ENCODE data around the gene IQGAP2.
"Not testable (repeated sequence)": the region's sequence is repeated elsewhere in the genome, so short reads cannot be mapped to it uniquely, and the experiment has no call there.

IQGAP2 gene

DNA sequence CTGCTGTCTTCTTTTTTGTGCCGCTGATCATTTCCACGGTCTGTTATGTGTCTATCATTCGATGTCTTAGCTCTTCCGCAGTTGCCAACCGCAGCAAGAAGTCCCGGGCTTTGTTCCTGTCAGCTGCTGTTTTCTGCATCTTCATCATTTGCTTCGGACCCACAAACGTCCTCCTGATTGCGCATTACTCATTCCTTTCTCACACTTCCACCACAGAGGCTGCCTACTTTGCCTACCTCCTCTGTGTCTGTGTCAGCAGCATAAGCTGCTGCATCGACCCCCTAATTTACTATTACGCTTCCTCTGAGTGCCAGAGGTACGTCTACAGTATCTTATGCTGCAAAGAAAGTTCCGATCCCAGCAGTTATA is 329.9 kb downstream of the IQGAP2 start:
- no peak for DNase-seq

DNA sequence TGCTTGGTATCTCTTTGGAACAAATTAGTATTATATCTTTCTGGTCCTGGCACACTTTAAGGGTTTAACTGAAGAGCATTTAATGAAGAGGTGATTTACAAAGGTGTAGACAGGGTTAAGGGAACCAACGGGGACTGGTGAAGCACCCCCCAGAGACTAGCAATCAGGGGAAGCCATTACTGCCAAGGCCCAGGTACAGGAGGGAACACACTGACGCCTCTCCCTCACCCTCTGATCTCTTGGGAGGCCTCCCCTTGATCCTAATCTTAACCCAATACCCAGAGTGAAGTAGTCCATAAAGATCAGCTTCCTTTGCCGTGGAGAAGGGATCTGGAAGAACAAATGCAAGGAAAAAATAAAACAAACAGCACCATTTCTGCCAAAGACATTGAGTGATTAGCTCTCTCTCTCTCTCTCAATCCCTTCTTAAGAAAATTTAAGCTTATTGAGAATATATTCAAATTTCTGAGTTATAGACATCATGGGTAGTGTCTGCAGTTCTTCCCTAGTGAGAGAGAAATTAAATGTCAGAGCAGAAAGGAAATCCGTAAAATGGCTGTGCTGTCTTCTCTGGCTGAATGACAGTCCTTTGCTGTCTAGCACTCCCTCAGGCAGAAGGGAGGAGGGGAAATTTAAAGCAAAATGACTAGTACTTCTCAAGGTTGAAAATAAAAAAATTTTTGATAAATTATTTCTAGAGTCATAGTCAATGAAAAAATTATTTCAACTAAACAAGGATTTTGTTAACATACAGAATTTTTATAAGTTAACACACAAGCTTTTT is 332.9 kb downstream of the IQGAP2 start:
- DNase-seq, result no peak

DNA sequence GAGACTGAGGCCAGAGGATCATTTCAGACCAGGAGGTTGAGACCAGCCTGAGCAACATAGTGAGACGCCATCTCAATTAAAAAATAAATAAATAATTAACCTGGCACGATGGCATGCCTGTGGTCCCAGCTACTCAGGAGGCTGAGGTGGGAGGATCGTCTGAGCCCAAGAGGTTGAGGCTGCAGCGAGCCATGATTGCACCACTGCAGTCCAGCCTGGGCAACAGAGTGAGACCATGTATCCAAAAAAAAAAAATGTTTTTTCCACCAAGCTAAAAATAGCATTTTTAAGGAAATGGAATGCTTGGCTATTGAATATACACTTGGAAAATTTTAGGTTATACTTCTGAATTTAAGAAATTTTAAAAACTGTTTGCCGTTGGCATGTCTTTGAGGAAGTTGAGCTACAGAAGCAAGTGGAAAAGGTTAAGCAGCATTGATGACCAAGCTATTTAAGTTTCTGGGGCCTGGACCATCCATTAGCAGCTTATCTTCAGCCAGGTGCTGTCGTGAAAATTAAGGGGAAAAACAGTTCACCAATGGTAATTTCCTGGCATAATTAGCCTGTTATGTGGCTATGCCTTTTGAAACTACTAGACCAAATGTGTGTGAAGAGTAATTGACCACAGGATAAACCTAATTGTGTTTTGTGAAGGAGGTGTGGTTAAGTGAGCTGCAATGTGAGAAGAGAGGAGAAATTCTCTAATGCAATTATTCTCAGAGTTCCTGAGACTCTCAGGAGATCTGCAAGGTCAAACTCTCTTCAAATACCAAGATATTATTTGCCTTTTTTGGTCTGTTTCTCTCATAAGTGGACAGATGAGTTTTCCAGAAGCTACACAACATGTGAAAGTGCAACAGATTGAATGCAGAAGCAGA is 333.8 kb downstream of the IQGAP2 start:
- DNase-seq, result no peak

DNA sequence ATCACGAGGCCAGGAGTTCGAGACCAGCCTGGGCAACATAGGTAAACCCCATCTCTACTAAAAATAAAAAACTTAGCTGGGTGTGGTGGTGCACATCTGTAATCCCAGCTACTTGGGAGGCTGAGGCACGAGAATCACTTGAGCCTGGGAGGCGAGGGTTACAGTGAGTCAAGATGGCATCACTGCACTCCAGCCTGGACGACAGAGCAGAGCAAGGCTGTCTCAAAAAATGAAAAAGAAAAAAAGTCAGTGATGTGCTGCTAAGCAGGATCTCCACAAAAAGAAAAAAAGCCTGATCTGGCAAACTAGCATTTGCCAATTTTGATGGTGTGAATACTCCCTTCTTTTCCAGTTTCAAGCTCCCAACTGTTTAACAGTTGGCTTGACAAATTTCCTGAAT is 334.8 kb downstream of the IQGAP2 start:
- no peak for DNase-seq

DNA sequence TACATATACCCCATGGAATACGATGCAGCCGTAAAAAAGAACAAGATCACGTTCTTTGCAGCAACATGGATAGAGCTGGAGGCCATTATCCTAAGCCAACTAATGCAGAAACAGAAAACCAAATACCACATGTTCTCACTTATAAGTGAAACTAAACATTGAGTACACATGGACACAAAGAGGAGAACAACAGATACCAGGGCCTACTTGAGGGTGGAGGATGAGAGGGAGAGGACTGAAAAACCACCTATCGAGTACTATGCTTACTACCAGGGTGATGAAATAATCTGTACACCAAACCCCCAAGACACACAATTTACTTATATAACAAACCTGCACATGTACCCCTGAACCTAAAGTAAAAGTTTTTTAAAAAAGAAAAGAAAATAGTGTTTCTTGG is 338.4 kb downstream of the IQGAP2 start:
- not testable (repeated sequence) for DNase-seq

DNA sequence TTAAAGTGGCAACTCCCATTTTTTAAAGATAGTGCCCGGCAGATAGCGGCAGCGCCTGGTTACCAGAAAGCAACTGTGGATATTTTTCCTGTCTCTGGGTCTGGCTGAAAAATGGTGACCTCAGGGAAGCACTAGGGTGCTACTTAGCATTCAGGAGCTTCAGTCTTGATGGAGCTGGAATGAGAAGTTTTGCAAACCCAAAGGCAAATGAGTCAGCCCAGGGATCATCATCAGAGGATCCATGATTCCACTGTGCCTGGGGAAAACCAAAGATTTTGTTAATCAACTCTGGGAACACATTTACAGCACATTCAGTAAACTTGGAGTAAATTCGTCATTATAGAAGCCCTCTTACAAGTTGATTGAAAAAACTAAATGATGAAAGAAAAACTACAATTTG is 339.5 kb downstream of the IQGAP2 start:
- no peak for DNase-seq

DNA sequence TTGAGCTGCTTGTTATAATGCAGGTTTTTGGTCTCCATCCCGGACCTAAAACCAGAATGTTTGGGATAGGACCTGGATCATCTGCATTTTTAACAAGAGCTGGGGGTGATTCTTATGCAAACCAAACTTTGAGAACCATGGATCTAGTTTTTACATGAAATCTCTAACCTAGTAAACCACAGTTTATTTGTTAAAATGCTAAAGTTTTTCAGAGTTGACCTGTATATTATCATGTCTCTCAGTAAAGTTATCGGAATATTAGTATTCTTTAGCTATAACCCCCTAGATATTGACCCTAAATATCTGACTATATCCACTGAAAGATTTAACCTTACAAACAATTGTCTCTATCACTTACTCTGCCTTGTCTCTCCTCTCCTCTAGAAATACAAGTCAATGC is 341.5 kb downstream of the IQGAP2 start:
- no peak for DNase-seq

DNA sequence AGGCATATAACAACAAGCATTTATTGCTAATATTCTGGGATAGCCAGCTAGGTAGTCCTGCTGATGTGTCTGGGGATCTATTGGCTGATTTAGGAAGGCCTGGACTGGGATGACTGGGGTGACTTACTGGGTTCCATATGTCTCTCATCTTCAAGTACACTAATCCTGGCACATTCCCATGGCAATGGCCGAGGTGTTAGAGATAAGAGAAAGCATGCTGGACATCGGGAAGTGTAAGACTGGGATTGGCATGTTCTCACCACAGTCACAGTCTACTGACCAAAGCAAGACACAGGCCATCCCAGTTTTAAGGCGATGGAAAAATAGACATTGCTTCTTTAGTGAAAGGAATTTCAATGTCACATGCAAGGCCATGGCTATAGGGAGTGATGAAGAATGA is 342.6 kb downstream of the IQGAP2 start:
- DNase-seq, result no peak

DNA sequence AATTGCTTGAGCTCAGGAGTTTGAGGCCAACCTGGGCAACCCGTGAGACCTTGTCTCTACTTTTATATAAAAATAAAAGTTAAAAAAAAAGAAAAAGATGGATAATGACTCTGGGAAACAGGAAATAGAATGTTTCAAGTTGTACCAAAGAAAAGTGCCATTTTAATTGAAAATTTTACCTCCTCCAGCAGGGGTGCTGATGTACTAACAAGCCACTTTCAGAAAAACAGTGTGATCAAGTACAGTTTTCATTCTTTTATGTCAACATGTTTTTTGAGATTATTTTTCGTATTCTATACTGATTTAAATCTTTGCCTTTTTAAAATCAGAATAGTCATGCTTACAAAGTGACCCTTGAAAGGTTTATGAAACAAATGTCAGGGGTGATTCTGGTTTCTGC is 343.6 kb downstream of the IQGAP2 start:
- DNase-seq, result no peak

DNA sequence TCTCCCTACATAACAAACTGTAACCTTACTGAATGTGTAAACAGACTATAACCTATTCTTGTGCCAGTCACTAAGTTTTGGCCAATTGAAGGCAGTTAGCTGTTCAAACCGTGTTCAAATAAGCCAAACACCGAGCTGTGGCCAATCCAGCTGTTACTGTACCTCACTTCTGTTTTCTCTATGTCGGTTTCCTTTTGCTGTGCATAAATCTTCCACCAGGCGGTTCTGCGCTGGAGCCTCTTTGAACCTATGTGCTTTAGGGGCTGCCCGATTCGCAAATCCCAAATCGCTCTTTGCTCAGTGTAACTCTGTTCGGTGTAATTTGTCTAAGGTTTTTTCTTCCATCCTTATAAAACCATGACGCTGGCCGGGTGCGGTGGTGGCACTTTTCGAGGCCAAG is 344.6 kb downstream of the IQGAP2 start:
- no peak for DNase-seq

DNA sequence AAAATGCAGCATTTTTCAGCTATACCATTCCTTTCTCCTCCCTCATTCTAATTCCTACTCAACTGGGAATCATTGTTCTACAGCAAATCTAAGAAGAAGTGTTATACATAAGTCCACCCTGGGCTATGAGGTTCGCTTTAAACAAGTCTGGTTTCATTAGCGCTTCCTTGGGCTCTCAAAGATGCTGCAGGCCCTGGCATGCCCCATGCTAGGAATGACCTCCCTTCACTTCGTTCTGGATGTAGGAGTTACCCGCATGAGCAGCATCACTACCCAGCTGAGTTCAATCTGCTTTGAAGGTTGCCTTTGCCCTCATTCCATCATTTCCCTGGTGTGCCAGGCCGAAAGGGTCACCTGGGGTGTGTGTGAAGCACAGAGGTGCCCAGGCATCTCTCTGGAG is 348.2 kb downstream of the IQGAP2 start:
- no peak for DNase-seq

DNA sequence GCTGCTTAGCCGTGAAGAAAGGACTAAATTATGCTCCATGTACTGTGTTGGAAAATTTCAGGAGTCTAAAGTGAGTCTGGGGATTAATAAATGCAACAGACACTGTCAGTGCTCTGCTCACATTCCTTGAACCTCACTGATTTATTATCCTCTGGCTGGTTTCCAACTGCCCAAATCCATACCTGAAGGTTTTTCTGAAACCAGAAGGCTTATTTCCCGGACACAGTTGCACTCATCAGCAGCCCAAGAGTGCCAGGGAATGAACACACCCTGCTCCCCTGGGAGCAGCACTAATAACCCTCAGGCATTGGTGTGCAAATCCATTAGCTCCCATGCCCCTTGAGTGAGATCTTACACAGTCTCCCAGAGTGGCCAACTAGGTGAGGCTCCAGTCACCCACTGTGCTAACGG is 351.6 kb downstream of the IQGAP2 start:
- DNase-seq, result no peak

DNA sequence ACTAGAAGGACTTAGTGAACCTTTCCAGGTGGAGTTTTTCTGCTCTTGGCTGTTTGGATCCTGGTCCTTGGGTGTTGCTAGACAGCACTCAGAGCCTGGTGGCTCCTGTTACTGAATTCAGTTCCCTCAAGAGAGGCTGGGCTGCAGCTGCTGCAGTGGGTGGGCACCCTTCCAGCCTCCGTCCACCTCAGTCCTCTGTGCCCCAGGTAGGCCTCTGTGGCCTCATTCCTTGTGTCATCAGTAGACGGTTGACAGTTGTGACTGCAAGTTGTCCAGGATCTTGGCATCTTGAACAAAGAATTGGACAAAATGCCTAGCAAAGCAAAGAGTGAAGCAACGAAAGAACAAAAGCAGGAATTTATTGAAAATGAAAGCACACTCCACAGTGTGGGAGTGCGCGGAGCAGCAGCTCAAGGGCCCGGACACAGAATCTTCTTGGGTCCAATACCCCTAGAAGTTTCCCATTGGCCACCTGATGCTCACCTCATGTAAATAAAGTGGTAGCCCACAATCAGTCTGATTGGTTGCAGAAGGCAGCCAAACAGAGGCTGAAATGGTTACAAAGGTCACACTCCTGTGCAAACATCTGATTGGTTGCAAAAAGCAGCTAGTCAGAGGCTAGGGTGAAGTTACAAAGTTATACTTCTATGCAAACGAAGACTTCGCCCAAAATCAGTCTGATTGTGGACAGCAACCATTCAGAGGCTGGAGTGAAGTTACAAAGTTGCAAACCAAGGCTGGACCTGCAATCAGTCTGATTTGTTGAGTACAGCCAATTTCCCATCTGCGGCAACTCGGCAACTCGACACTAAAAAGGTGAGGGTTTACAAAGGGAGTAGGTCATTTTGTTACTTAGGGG is 352.9 kb downstream of the IQGAP2 start:
- DNase-seq, result no peak

DNA sequence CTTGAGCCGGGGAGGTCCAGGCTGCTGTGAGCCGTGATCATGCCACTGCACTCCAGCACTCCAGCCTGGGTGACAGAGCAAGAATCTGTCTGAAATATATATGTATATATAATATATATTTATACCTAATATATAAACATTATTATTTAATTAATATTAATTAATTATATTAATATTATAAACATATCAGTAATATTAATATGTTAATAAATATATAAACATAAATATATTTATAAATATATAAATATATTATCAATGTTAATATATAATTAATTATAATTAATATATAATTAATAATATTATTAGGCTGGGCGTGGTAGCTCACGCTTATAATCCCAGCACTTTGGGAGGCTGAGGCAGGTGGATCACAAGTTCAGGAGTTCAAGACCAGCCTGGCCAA is 354.0 kb downstream of the IQGAP2 start:
- DNase-seq, result no peak
